Activated T-cell treated with anti-CD3 and anti-CD28 coated beads, Interleukin-2, amount 50 U/mL, for 72 hours (primary cell): ENCODE measurements around the gene IL32. TPM values are rescaled to one million over a fixed set of nuclear protein-coding genes. Genes with fewer than 3 reads are reported as not detected.

Experiments
- ATAC-seq, 2 donors: fragments of 150-1000 bp; cut with Tn5 transposase; replicated peaks in 1 of 2; 2 replicates each; pipeline ENCODE4 v1.10.0; 2021; ENCODE audit warnings: moderate library complexity in 2 of 2, mild to moderate bottlenecking in 1 of 2
- DNase-seq, 2 donors: peaks; one replicate each; pipeline ENCODE4 v3.0.0; 2021 to 2022; ENCODE audit warnings: mixed read lengths in 1 of 2
- H3K27ac Mint-ChIP-seq: one replicate; pipeline ENCODE4 v1.8.0; 2022; ENCODE audit warnings: mild to moderate bottlenecking, moderate library complexity, mixed read lengths
- H3K27me3 Mint-ChIP-seq: one replicate; pipeline ENCODE4 v1.8.0; 2022; ENCODE audit warnings: low read depth, mixed read lengths
- H3K36me3 Mint-ChIP-seq, 2 donors: one replicate each; pipeline ENCODE4 v1.8.0; 2022; ENCODE audit warnings: mixed read lengths in 2 of 2, mild to moderate bottlenecking in 1 of 2; ENCODE audit not compliant: insufficient read depth in 2 of 2
- H3K4me1 Mint-ChIP-seq: one replicate; pipeline ENCODE4 v1.8.0; 2022; ENCODE audit warnings: low read depth, mixed read lengths
- H3K4me3 Mint-ChIP-seq, 2 donors: one replicate each; pipeline ENCODE4 v1.8.0; 2022; ENCODE audit warnings: mild to moderate bottlenecking in 2 of 2, mixed read lengths in 2 of 2, moderate library complexity in 2 of 2
- H3K9me3 Mint-ChIP-seq, 2 donors: one replicate each; pipeline ENCODE4 v1.8.0; 2022; ENCODE audit warnings: mixed read lengths in 2 of 2
- total RNA-seq, 2 donors: library from RNA; stranded (reverse); gene quantifications; one replicate each; pipeline ENCODE4 v1.2.3, GENCODE V29; 2022

Gene IL32
- total RNA-seq, 2 donors from 2014 or later = 1,427 to 2,251 TPM

GRCh38 chr16:3023669-3024478 is 41.6 kb upstream of the IL32 start, which contains the start of the genes HCFC1R1 and THOC6:
HCFC1R1 (minus strand) TSS chr16:3023942; CDS start chr16:3023941, 1 bp downstream.
THOC6 (plus strand) TSS chr16:3024035; CDS start chr16:3024327, 292 bp downstream.
- peak; percentile 95 to 97 for DNase-seq
- Mint-ChIP-seq H3K4me1 (peaks cover 66% of the 10 kb centered on the region), H3K27me3 (peaks cover 17% of the 10 kb centered on the region), H3K27ac (peak within 1 kb of the TSS; percentile 88), H3K36me3 (peaks cover 0 to 5% of the 10 kb centered on the region in 2 donors), H3K9me3 (no peaks in the 10 kb centered on the region), H3K4me3 (peak within 1 kb of the TSS; percentile 83 to 85)
- ATAC-seq = peak; percentile 76 to 77

DNA sequence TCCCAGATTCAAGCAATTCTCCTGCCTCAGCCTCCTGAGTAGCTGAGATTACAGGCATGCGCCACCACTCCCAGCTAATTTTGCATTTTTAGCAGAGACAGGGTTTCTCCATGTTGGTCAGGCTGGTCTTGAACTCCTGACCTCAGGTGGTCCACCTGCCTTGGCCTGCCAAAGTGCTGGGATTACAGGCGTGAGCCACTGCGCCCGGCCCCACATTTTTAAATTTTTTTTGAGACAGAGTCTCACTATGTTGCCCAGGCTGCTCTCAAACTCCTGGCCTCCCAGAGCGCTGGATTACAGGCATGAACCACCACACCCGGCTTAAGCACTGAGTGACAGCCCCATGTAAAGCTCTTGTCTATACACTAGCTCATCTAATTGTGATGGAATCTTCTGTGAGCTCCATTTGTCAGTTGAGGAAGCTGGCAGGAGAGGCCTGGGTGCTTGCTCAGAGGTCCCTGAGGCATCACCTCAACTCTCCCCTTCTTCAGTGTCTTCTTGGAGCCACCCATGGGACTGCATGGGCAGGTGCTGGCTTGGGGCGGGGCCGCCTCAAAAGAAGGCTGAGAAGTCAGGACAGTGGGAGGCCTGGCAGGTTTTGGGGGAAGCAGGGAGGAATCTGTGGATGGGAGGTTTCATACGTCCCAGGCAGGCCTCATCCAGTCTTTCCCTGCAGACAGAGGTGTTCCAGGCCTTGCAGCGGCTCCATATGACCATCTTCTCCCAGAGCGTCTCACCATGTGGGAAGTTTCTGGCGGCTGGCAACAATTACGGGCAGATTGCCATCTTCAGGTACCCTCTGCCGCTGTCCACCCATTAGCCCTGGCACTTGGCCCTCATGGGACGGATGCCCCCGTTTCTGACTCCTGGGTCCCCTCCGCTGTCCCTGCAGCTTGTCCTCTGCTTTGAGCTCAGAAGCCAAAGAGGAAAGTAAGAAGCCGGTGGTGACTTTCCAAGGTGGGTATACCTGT is 40.1 kb upstream of the IL32 start:
- Mint-ChIP-seq H3K27ac (no peak overlapping the region), H3K4me1 (peaks cover 66% of the 10 kb centered on the region), H3K36me3 (peaks cover 0 to 5% of the 10 kb centered on the region in 2 donors), H3K4me3 (peak overlapping the region; percentile 45 to 85), H3K27me3 (peaks cover 18% of the 10 kb centered on the region), H3K9me3 (no peaks in the 10 kb centered on the region)
- ATAC-seq (no peak), DNase-seq (no peak)

GRCh38 chr16:3026003-3026378 is 39.4 kb upstream of the IL32 start:
- Mint-ChIP-seq H3K27ac (no peak overlapping the region), H3K4me3 (no peak overlapping the region), H3K4me1 (peaks cover 62% of the 10 kb centered on the region), H3K36me3 (peaks cover 0 to 5% of the 10 kb centered on the region in 2 donors), H3K9me3 (no peaks in the 10 kb centered on the region), H3K27me3 (peaks cover 24% of the 10 kb centered on the region)
- ATAC-seq (no peak), DNase-seq (no peak)

- Mint-ChIP-seq H3K4me1 (peaks cover 54% of the 10 kb centered on the region), H3K27ac (no peak overlapping the region), H3K4me3 (no peak overlapping the region), H3K36me3 (peaks cover 0 to 5% of the 10 kb centered on the region in 2 donors), H3K27me3 (peaks cover 29% of the 10 kb centered on the region), H3K9me3 (no peaks in the 10 kb centered on the region)
- DNase-seq (no peak), ATAC-seq (no peak)
Measured at GRCh38 chr16:3026609-3027488, 38.6 kb upstream of the IL32 start.

GRCh38 chr16:3027489-3027795 is 38.0 kb upstream of the IL32 start:
- H3K4me3 Mint-ChIP-seq = peak overlapping the region in 1 of 2 donors; percentile 69
- peaks cover 0 to 5% of the 10 kb centered on the region in 2 donors for H3K36me3 Mint-ChIP-seq
- peaks cover 51% of the 10 kb centered on the region for H3K4me1 Mint-ChIP-seq
- H3K27me3 Mint-ChIP-seq = peaks cover 35% of the 10 kb centered on the region
- H3K27ac Mint-ChIP-seq = no peak overlapping the region
- no peaks in the 10 kb centered on the region for H3K9me3 Mint-ChIP-seq
- DNase-seq = no peak
- ATAC-seq = no peak

DNA sequence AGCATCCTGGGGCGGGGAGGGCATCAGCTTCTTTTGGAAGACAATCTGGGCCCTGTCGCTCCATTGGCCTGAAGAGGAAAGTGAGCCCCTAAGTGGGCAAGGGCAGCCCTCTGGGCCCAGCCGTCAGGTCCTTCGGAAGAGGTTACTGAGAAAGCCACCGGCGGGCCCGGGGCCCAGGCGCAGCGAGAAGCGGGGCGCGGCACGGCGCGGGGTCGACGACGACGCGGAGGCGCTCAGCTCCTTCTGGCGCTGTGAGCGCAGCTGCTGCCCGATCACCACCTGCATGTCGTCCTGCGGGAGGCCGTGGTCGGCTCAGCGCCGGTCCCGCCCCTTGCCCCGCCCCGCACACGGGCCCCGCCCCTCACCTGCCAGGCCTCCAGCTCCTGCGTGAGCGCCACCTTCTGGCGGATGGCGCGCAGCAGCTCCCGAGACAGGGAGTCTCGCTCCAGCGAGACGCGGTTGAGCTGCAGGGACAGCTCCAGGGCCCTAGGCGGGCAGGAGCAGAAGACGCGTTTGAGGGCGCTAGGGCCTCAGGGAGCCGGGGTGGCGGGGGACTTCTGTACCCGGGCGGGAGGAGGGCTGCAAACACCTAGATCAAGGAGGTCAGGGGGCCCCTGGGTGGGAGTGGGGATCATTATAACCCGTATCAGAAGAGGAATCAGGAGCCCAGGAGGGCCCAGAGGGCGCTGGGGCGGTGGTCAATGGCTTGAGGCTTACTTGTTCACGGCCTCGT is 37.3 kb upstream of the IL32 start:
- ATAC-seq (peak; percentile 38 to 47), DNase-seq (peak; percentile 88 to 89)
- Mint-ChIP-seq H3K27me3 (peaks cover 42% of the 10 kb centered on the region), H3K36me3 (peaks cover 0 to 5% of the 10 kb centered on the region in 2 donors), H3K27ac (no peak overlapping the region), H3K9me3 (no peaks in the 10 kb centered on the region), H3K4me3 (peak overlapping the region; percentile 60 to 69), H3K4me1 (peaks cover 48% of the 10 kb centered on the region)

DNA sequence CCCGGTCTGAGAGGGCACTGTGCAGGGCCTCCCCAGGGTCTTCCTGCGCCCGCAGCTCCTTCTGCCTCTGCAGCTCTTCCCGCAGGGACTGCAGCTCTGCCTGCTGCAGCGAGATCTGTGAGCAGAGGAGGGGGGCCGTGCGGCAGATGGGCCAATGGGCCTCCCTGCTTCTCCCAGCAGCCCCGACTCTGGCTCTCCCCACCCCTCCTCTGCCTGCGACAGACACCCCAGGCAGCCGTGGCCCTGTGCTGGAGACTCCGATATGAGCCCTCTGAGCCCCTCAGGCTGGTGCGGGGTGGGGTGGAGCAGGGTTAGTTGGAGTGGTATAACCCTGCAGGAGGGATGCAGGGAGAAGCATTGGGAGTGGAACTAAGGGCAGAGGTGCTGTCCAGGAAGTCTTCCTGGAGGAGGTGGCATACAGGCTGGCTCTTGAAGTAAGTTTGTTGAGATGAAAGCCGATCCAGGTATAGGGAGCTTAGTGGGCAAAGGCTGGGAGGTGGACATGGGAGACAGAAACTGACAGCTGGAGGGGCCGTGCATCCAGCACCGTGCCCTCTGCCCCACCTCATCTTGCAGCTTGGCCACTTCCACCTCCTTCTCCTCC is 36.6 kb upstream of the IL32 start:
- DNase-seq (no peak), ATAC-seq (no peak)
- Mint-ChIP-seq H3K27ac (no peak overlapping the region), H3K4me1 (peaks cover 43% of the 10 kb centered on the region), H3K9me3 (no peaks in the 10 kb centered on the region), H3K4me3 (peak overlapping the region; percentile 69 to 84), H3K36me3 (peaks cover 0 to 5% of the 10 kb centered on the region in 2 donors), H3K27me3 (peaks cover 49% of the 10 kb centered on the region)

GRCh38 chr16:3029491-3030221 is 35.8 kb upstream of the IL32 start:
- Mint-ChIP-seq H3K27ac (no peak overlapping the region), H3K36me3 (peaks cover 0 to 5% of the 10 kb centered on the region in 2 donors), H3K9me3 (no peaks in the 10 kb centered on the region), H3K4me3 (peak overlapping the region; percentile 69 to 84), H3K4me1 (peaks cover 37% of the 10 kb centered on the region), H3K27me3 (peaks cover 58% of the 10 kb centered on the region)
- DNase-seq (peak; percentile 65 to 75), ATAC-seq (peak; percentile 67 to 68)

DNA sequence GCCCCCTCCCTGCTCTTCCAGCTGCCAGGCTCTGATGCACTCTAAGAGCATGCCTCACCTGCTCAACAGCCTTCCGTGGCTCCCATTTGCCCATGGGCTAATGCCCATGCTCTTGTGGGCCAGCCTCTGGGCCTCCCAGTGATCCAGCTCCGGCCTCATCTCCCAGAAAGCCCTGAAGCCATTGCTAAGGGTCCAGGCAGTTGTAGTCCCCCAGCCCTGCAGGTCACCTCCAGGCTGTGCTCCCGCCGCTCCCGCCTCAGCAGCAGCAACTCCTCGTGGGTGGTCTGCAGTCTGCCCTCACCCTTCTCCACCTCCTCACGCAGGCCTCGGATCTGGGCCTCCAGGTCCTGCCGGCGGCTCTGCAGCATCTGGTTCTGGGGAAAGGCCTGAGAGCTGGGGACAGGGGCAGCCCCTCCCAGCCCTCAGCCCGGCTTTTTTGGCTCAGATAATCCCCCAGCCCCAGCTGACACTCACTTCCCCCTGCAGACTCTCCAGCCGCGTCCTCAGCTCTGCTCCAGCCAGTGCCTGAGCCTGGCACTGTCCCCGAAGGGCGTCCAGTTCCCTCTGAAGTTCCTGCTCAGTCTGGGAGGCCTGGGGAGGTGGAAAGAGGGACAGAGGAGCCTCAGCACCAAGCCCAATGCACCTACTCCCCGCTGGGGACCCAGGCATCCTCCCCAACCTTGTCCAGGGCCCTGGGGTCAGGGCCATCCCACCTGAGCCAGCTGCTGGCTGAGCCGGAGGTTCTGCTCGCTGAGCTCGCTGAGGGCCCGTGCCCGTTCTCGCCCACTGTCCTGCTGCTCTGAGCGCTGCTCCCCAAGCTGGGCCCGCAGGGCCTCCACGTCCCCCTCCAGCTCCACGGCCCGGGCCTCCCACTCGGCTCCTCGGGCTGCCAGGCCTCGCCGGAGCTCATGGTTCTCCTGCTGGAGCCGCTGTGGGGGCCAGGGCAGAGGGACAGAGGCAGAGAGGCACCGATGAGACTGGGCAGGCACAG is 34.9 kb upstream of the IL32 start:
- peak overlapping the region; percentile 69 to 84 for H3K4me3 Mint-ChIP-seq
- H3K36me3 Mint-ChIP-seq = peaks cover 0 to 5% of the 10 kb centered on the region in 2 donors
- peaks cover 31% of the 10 kb centered on the region for H3K4me1 Mint-ChIP-seq
- no peak for ATAC-seq
- no peaks in the 10 kb centered on the region for H3K9me3 Mint-ChIP-seq
- H3K27me3 Mint-ChIP-seq = peaks cover 66% of the 10 kb centered on the region
- no peak for DNase-seq
- no peak overlapping the region for H3K27ac Mint-ChIP-seq

DNA sequence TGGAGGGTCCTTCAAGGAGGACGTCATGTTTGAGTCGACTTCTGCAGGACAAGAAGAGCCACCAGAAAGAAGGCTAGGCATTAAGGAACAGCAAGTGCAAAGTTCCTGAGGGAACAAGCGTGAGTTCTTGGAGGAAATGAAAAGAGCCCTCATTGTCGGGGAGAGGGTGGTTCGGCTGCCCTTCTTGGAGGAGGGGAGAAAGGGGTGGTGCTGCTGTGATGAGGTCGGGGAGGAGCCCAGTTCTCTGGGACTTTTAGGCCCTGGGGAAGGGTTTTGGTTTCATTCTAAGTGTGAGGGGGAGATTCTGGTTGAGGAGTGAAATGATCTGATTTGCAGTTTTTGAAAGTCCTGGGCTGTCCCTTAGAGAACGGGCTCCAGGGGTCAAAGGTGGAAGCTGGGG is 32.8 kb upstream of the IL32 start:
- DNase-seq (no peak), ATAC-seq (no peak)
- peaks cover 0 to 1% of the 10 kb centered on the region in 2 donors for H3K36me3 Mint-ChIP-seq
- peaks cover 81% of the 10 kb centered on the region for H3K27me3 Mint-ChIP-seq
- no peak overlapping the region for H3K4me3 Mint-ChIP-seq
- peaks cover 40% of the 10 kb centered on the region for H3K4me1 Mint-ChIP-seq
- H3K27ac Mint-ChIP-seq = no peak overlapping the region
- H3K9me3 Mint-ChIP-seq = no peaks in the 10 kb centered on the region
